ENCODE results near the gene DENND6A. TPM values are rescaled to one million over a fixed set of nuclear protein-coding genes. Genes with fewer than 3 reads are reported as not detected.

Gene DENND6A
- total RNA-seq, 4 donors from 2014 or later = 36.9 to 52.0 (median 43.8) TPM

GRCh38 chr3:57726397-57726796 is 33.5 kb upstream of the DENND6A start:
- no peaks in the 10 kb centered on the region for H3K36me3 ChIP-seq
- peaks cover 0 to 5% of the 10 kb centered on the region in 2 donors for H3K4me1 ChIP-seq
- H3K4me3 ChIP-seq (replicated peaks in 1 of 3) = no peak overlapping the region
- DNase-seq = peak in 1 of 2 donors; percentile 27
- no peaks in the 10 kb centered on the region for H3K27me3 ChIP-seq
- H3K9me3 ChIP-seq = no peaks in the 10 kb centered on the region
- H3K27ac ChIP-seq = no peak overlapping the region
- intact Hi-C loops (cut with DNase I) = no loop called here
- no peak for TF ChIP-seq POLR2A (IDR thresholded peaks at IDR 0.05)
- no peak for TF ChIP-seq CTCF (IDR thresholded peaks at IDR 0.05)

GRCh38 chr3:57718118-57718517 is 25.2 kb upstream of the DENND6A start:
- H3K9me3 ChIP-seq = no peaks in the 10 kb centered on the region
- no peak overlapping the region for H3K4me3 ChIP-seq (replicated peaks in 1 of 3)

GRCh38 chr3:57717205-57717868 is 24.5 kb upstream of the DENND6A start:
- WGBS, 2 donors = 87 to 95% methylated on average over 6 of the region's 6 CpGs
- H3K4me1 ChIP-seq = no peaks in the 10 kb centered on the region
- H3K4me3 ChIP-seq (replicated peaks in 1 of 3) = no peak overlapping the region
- H3K27me3 ChIP-seq = no peaks in the 10 kb centered on the region
- no peak for TF ChIP-seq POLR2A (IDR thresholded peaks at IDR 0.05)
- no peak for TF ChIP-seq CTCF (IDR thresholded peaks at IDR 0.05)
- no peaks in the 10 kb centered on the region for H3K36me3 ChIP-seq
- intact Hi-C loops (cut with DNase I) = no loop called here
- H3K9me3 ChIP-seq = no peaks in the 10 kb centered on the region
- DNase-seq = no peak
- H3K27ac ChIP-seq = no peak overlapping the region

More at GRCh38 chr3:57718118-57718517, 25.2 kb upstream of the DENND6A start:
- no peaks in the 10 kb centered on the region for H3K36me3 ChIP-seq
- WGBS, 2 donors = 94 to 100% methylated on average over 1 of the region's 1 CpG
- H3K27ac ChIP-seq = no peak overlapping the region
- no peak for DNase-seq
- TF ChIP-seq CTCF (IDR thresholded peaks at IDR 0.05) = no peak
- TF ChIP-seq POLR2A (IDR thresholded peaks at IDR 0.05) = no peak
- intact Hi-C loops (cut with DNase I) = no loop called here
- no peaks in the 10 kb centered on the region for H3K27me3 ChIP-seq
- no peaks in the 10 kb centered on the region for H3K4me1 ChIP-seq

GRCh38 chr3:57715686-57716085 is 22.8 kb upstream of the DENND6A start:
- H3K4me1 ChIP-seq = no peaks in the 10 kb centered on the region
- no peaks in the 10 kb centered on the region for H3K27me3 ChIP-seq
- H3K9me3 ChIP-seq = no peaks in the 10 kb centered on the region
- WGBS, 2 donors = 87 to 88% methylated on average over 4 of the region's 4 CpGs
- no peaks in the 10 kb centered on the region for H3K36me3 ChIP-seq
- no peak for DNase-seq
- H3K4me3 ChIP-seq (replicated peaks in 1 of 3) = no peak overlapping the region
- H3K27ac ChIP-seq = no peak overlapping the region
- TF ChIP-seq CTCF (IDR thresholded peaks at IDR 0.05) (no peak), POLR2A (IDR thresholded peaks at IDR 0.05) (no peak)
- intact Hi-C loops (cut with DNase I) = no loop called here

- intact Hi-C loops (cut with DNase I) = no loop called here
- H3K27ac ChIP-seq = peak overlapping the region in 2 of 3 donors; percentile 35 to 63
- DNase-seq = no peak
- H3K9me3 ChIP-seq = no peaks in the 10 kb centered on the region
- no peak overlapping the region for H3K4me3 ChIP-seq (replicated peaks in 1 of 3)
- no peaks in the 10 kb centered on the region for H3K36me3 ChIP-seq
- peaks cover 6 to 10% of the 10 kb centered on the region in 2 donors for H3K4me1 ChIP-seq
- H3K27me3 ChIP-seq = no peaks in the 10 kb centered on the region
- 12% methylated on average over 2 of the region's 2 CpGs for WGBS, 2 donors
- TF ChIP-seq CTCF (IDR thresholded peaks at IDR 0.05) = no peak
- TF ChIP-seq POLR2A (IDR thresholded peaks at IDR 0.05) = no peak
These were observed 16.7 kb upstream of the DENND6A start for GRCh38 chr3:57709559-57709958.
